ENCODE measurements around the gene CPA2.

CPA2 gene

DNA sequence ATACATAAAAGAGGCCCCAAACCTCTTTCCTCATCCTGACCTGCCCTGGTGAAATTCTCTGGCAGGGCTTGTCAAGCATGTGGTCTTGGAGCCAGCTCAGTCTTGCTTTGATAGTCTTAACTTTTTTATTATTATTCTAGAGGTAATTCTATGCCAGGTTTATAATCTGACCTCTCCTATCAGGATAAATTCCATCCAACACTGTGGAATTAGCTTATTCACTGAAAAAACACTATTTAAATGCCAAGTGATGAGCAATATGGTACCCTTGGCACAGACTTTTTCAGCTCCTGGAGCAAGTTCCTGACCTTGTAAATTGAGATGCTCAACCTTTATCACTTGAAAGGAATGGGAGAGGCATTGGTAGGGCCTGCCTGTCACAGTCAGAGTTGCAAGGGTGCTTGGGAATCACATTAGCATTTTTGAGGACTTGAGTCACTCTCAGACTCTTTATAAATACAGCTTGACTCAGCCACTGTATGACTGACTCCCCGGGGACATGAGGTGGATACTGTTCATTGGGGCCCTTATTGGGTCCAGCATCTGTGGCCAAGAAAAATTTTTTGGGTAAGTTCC is 26.1 kb downstream of the CPA2 start, which contains the start of gene CPA4:
CPA4 (plus strand) TSS at position 480 of the 576 bp plus-strand sequence; CDS start at position 500, 20 bp downstream.
- H3K4me3 ChIP-seq (ENCODE audit: insufficient read depth, low read depth, low read length): no peak within 1 kb of the TSS
- H3K9me3 ChIP-seq (ENCODE audit: control insufficient read depth, low read length): no peaks in the 10 kb centered on the region
- no peaks in the 10 kb centered on the region for H3K36me3 ChIP-seq (ENCODE audit: control insufficient read depth, insufficient read depth, low read length)
- no peak within 1 kb of the TSS for H3K27ac ChIP-seq (ENCODE audit: insufficient read depth, low read depth, low read length, poor library complexity, severe bottlenecking)
- WGBS, 2 experiments: 88 to 89% methylated on average over 1 of the region's 1 CpG
- H3K4me1 ChIP-seq (ENCODE audit: control insufficient read depth, insufficient read depth, low read length): peaks cover 5% of the 10 kb centered on the region
- H3K27me3 ChIP-seq (ENCODE audit: control insufficient read depth, insufficient read depth, low read length, poor library complexity, severe bottlenecking): no peaks in the 10 kb centered on the region

DNA sequence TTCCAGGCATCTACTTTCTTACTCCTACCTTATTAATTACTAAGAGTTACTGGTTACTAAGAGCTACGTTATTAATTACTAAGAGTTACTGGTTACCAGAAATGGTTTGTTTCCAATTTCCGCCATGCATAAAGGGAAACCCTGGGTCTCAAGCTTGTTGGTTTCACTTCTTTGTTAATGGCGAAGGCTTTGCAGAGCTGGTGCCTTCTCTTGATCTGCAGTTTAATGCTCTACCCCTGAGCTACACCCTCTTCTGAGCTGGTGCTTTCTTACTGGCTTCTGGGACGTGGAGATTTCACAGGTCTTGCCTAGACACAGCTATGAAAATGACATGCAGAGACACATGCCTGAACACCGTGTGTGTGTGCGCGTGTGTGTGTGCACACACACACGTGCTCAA is 26.9 kb downstream of the CPA2 start:
- peaks cover 12% of the 10 kb centered on the region for H3K4me1 ChIP-seq (ENCODE audit: control insufficient read depth, insufficient read depth, low read length)
- WGBS, 2 experiments: 91 to 93% methylated on average over 8 of the region's 8 CpGs
- H3K9me3 ChIP-seq (ENCODE audit: control insufficient read depth, low read length): no peaks in the 10 kb centered on the region
- no peaks in the 10 kb centered on the region for H3K27me3 ChIP-seq (ENCODE audit: control insufficient read depth, insufficient read depth, low read length, poor library complexity, severe bottlenecking)
- no peak overlapping the region for H3K4me3 ChIP-seq (ENCODE audit: insufficient read depth, low read depth, low read length)
- no peak overlapping the region for H3K27ac ChIP-seq (ENCODE audit: insufficient read depth, low read depth, low read length, poor library complexity, severe bottlenecking)
- H3K36me3 ChIP-seq (ENCODE audit: control insufficient read depth, insufficient read depth, low read length): no peaks in the 10 kb centered on the region

DNA sequence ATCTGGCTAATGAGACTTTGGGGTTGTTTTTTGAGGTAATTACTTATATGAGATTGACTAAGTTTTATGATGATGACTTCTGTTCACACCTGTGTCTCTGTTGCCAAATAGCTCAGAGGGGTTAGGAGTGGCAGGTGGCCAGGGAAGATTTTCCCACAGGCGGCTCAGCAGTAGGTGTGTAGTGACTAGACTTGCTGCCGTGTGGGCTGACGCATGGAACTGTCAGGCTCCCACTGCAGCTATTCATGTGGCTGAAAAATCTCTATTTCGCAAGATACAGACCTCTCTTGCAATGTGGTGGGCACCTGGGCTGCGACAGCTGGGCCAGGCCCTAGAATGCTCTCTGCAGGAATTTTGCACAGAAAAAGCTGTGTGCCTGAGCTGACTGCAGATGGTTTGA is 27.7 kb downstream of the CPA2 start:
- H3K27me3 ChIP-seq (ENCODE audit: control insufficient read depth, insufficient read depth, low read length, poor library complexity, severe bottlenecking): no peaks in the 10 kb centered on the region
- H3K9me3 ChIP-seq (ENCODE audit: control insufficient read depth, low read length): no peaks in the 10 kb centered on the region
- no peaks in the 10 kb centered on the region for H3K36me3 ChIP-seq (ENCODE audit: control insufficient read depth, insufficient read depth, low read length)
- no peak overlapping the region for H3K4me3 ChIP-seq (ENCODE audit: insufficient read depth, low read depth, low read length)
- H3K27ac ChIP-seq (ENCODE audit: insufficient read depth, low read depth, low read length, poor library complexity, severe bottlenecking): no peak overlapping the region
- H3K4me1 ChIP-seq (ENCODE audit: control insufficient read depth, insufficient read depth, low read length): peaks cover 16% of the 10 kb centered on the region
- 94 to 96% methylated on average over 5 of the region's 5 CpGs for WGBS, 2 experiments

DNA sequence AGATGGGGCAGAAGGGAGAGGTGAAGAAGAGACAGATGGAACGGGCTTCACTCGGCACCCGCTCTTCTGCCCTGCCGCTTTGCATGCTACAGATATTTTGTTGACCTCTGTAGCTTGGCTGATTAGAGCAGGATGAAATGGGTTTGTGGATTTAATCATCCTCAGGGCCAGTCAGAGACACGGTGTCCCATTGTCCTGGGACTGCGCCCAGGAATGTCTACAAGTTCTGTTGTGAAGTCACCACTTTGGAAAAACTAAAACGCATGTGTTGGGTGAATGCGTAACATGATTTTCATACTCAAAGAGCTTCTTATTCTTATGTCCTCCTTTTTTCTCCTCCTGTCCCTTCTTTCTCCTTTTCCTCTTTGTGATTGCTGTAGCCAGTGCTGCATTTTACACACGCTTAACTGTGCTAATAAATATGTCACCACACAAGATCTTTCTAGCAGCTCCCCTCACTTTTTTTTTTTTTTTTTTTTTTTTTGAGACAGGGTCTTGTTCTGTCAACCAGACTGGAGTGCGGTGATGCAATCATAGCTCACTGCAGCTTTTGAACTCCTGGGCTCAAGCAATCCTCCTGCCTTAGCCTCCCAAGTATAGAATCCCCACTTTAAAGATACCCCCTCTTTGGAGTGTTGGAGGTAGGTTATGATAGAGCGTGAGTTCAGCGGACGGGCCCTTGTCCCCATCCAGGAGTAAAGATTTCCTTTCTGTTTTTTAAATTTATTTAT is 29.7 kb downstream of the CPA2 start:
- H3K27me3 ChIP-seq (ENCODE audit: control insufficient read depth, insufficient read depth, low read length, poor library complexity, severe bottlenecking): no peaks in the 10 kb centered on the region
- no peaks in the 10 kb centered on the region for H3K36me3 ChIP-seq (ENCODE audit: control insufficient read depth, insufficient read depth, low read length)
- WGBS, 2 experiments: 94 to 96% methylated on average over 10 to 11 of the region's 13 CpGs
- no peak overlapping the region for H3K27ac ChIP-seq (ENCODE audit: insufficient read depth, low read depth, low read length, poor library complexity, severe bottlenecking)
- H3K9me3 ChIP-seq (ENCODE audit: control insufficient read depth, low read length): no peaks in the 10 kb centered on the region
- no peak overlapping the region for H3K4me3 ChIP-seq (ENCODE audit: insufficient read depth, low read depth, low read length)
- H3K4me1 ChIP-seq (ENCODE audit: control insufficient read depth, insufficient read depth, low read length): peaks cover 16% of the 10 kb centered on the region

DNA sequence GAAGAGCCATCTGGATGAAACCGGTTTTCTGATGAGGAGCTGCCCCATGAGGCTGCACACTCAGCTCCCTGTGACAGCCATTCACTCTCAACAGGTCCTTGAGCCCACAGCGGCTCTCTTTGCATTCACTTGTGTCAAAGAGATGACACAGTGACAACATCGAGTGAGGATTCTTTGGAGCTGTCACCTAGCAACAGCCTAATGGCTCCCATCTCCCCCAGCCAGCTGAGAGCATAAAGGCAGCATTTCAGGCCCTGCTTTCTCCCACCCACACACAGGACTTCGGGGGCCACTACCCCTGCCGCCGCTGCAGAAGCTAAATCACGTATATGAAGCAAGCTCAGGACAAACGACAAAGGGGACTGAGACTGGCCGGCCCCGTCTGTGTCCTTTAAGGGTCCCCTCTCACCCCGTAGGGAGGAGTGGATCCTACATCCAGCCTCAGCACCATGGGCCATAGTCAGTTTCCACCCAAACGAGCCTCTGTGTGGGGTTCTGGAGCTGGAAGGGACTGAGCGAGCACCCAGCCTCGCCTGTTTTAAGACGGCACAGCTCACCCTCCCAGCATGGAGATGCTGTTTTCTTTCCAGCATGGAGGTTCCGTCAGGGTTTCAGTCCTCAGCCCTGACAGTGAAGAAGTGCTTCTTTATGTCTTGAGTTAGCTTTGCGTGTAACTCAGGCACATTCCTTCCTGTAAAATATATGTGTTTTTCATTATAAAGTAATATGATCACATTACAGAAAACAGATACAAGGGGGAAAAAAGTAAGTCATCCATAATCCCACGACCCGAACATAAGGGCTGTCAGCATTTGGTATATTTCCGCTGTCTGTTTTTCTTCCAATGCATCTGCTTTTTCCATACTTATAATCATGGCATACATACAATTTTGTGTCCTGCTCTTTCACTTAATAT is 31.2 kb downstream of the CPA2 start:
- Histone ChIP-seq H3K27ac (ENCODE audit: insufficient read depth, low read depth, low read length, poor library complexity, severe bottlenecking) (peak overlapping the region; percentile 77), H3K4me3 (ENCODE audit: insufficient read depth, low read depth, low read length) (no peak overlapping the region)
- WGBS, 2 experiments: 74 to 81% methylated on average over 19 of the region's 20 CpGs

DNA sequence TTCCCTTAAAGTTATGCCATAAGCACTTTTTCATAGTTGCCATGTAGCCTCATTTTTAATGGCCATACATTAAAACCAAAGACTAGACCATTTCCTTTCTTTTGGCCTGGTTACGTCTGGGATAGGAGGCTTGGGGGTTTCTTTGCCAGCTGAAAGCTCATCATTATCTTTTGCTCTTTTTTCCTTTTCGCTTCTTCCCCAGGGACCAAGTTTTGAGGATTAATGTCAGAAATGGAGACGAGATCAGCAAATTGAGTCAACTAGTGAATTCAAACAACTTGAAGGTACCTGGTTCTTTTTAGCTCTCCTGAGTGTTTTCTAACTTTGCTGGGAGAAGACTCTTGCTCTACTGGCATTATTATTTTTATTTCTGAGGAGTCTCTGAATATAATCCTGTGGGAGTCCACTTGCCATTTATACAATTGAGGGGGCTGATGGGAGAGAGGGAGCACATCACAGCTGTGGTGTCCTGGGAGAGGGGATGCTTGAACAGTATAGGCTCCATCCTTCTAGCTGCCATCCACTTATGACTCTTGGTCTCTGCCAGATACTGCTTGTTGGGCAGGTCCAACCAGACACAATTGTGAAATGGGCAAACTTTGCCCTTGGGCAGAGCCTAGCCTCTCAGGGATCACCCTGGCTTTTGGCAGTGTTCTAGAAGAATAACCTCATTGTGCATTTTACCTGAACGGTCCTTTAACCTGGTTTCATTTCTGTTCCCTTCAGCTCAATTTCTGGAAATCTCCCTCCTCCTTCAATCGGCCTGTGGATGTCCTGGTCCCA is 32.1 kb downstream of the CPA2 start:
- WGBS, 2 experiments: 92 to 97% methylated on average over 5 of the region's 5 CpGs
- H3K27ac ChIP-seq (ENCODE audit: insufficient read depth, low read depth, low read length, poor library complexity, severe bottlenecking): no peak overlapping the region
- H3K4me1 ChIP-seq (ENCODE audit: control insufficient read depth, insufficient read depth, low read length): peaks cover 16% of the 10 kb centered on the region
- H3K9me3 ChIP-seq (ENCODE audit: control insufficient read depth, low read length): no peaks in the 10 kb centered on the region
- H3K4me3 ChIP-seq (ENCODE audit: insufficient read depth, low read depth, low read length): no peak overlapping the region
- no peaks in the 10 kb centered on the region for H3K36me3 ChIP-seq (ENCODE audit: control insufficient read depth, insufficient read depth, low read length)
- no peaks in the 10 kb centered on the region for H3K27me3 ChIP-seq (ENCODE audit: control insufficient read depth, insufficient read depth, low read length, poor library complexity, severe bottlenecking)

More for the DNA sequence above, 31.2 kb downstream of the CPA2 start:
- no peaks in the 10 kb centered on the region for H3K9me3 ChIP-seq (ENCODE audit: control insufficient read depth, low read length)
- H3K36me3 ChIP-seq (ENCODE audit: control insufficient read depth, insufficient read depth, low read length): no peaks in the 10 kb centered on the region
- no peaks in the 10 kb centered on the region for H3K27me3 ChIP-seq (ENCODE audit: control insufficient read depth, insufficient read depth, low read length, poor library complexity, severe bottlenecking)
- peaks cover 16% of the 10 kb centered on the region for H3K4me1 ChIP-seq (ENCODE audit: control insufficient read depth, insufficient read depth, low read length)

DNA sequence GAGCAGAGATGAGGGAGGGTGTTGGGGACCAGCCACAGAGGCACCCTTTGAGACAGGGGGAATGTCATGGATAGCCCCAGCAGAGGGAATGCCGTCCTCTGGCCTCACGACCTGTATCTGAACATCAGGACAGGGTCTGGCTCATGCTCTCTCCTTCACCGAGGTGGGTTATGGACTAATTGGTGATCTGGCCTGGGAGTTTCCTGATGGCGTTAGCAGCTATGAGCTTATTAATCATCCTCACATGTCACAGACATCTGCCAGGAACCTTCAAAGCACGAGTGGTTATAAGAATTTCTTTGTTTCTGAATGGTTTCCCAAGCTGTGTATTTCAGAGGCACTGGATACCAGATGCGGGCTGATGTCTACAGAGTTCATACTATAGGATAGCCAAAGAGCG is 33.2 kb downstream of the CPA2 start:
- Histone ChIP-seq H3K4me1 (ENCODE audit: control insufficient read depth, insufficient read depth, low read length) (peaks cover 16% of the 10 kb centered on the region), H3K27me3 (ENCODE audit: control insufficient read depth, insufficient read depth, low read length, poor library complexity, severe bottlenecking) (no peaks in the 10 kb centered on the region), H3K27ac (ENCODE audit: insufficient read depth, low read depth, low read length, poor library complexity, severe bottlenecking) (no peak overlapping the region), H3K4me3 (ENCODE audit: insufficient read depth, low read depth, low read length) (no peak overlapping the region), H3K9me3 (ENCODE audit: control insufficient read depth, low read length) (no peaks in the 10 kb centered on the region), H3K36me3 (ENCODE audit: control insufficient read depth, insufficient read depth, low read length) (no peaks in the 10 kb centered on the region)
- WGBS, 2 experiments: 96 to 97% methylated on average over 6 to 7 of the region's 7 CpGs

DNA sequence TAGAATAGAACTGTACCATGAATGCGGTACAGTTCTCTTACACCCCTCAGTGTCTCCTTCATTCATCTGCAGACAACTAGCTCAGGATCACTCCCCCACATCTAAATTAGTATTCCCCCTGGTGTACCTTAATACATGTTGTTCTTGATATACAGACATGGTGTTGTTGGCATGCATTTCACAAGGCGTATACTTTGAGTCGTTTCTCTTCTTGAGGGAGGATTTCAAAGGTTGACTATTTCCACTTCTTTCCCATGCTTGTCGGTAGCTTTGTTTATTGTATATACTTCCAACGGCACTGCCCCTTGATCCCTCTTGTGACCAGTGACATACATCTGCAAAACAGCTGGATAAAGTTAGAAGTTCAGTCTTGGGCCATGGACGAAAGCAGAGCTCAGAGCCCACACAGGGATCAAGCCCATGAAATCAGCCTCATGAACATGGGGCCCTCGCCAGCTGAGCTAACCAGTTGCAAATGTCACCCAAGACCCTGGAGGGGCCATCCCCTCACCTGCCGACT is 34.9 kb downstream of the CPA2 start:
- H3K4me1 ChIP-seq (ENCODE audit: control insufficient read depth, insufficient read depth, low read length): peaks cover 16% of the 10 kb centered on the region
- no peaks in the 10 kb centered on the region for H3K9me3 ChIP-seq (ENCODE audit: control insufficient read depth, low read length)
- no peaks in the 10 kb centered on the region for H3K36me3 ChIP-seq (ENCODE audit: control insufficient read depth, insufficient read depth, low read length)
- WGBS, 2 experiments: 88 to 92% methylated on average over 8 of the region's 8 CpGs
- no peak overlapping the region for H3K27ac ChIP-seq (ENCODE audit: insufficient read depth, low read depth, low read length, poor library complexity, severe bottlenecking)
- H3K4me3 ChIP-seq (ENCODE audit: insufficient read depth, low read depth, low read length): no peak overlapping the region
- no peaks in the 10 kb centered on the region for H3K27me3 ChIP-seq (ENCODE audit: control insufficient read depth, insufficient read depth, low read length, poor library complexity, severe bottlenecking)

DNA sequence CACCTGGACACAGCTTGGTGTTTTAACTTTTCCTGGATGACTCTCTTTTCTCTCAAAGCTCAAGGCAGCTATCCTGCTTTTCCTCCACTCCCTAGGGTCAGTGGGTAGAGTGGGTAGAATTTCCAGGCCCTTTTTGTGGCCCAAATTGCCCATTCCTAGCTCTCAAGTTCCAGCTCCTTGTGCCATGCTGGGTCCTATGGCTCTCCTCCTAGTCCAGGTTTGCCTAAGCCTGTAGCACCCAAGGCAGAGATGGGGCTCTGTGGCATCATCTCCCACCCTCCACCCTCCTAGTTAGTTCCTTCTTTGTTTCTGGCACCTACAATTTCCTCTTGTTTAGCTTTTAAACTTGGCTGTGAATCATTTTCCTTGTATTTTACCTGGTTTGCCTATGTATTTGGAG is 36.0 kb downstream of the CPA2 start:
- Histone ChIP-seq H3K9me3 (ENCODE audit: control insufficient read depth, low read length) (no peaks in the 10 kb centered on the region), H3K27ac (ENCODE audit: insufficient read depth, low read depth, low read length, poor library complexity, severe bottlenecking) (no peak overlapping the region), H3K4me1 (ENCODE audit: control insufficient read depth, insufficient read depth, low read length) (peaks cover 11% of the 10 kb centered on the region), H3K4me3 (ENCODE audit: insufficient read depth, low read depth, low read length) (no peak overlapping the region), H3K36me3 (ENCODE audit: control insufficient read depth, insufficient read depth, low read length) (no peaks in the 10 kb centered on the region), H3K27me3 (ENCODE audit: control insufficient read depth, insufficient read depth, low read length, poor library complexity, severe bottlenecking) (no peaks in the 10 kb centered on the region)
